HCT116 (cell line): ENCODE results near the gene CWC27. TPM values are rescaled to one million over a fixed set of nuclear protein-coding genes. Genes with fewer than 3 reads are reported as not detected.

ENCODE experiments used
- ATAC-seq: fragments of 200-7000 bp; cut with Tn5 transposase; 2 replicates; pipeline ENCODE4 v1.9.1; 2020; ENCODE audit warnings: mild to moderate bottlenecking, moderate library complexity
- BruUV-seq: library from RNA; stranded (reverse); fragments of 400-500 nt; replicated peaks from 2 replicates; lab custom pipeline; 2021; lab: Mats Ljungman, UMichigan
- CTCF ChIA-PET: fragments of 300-600 bp; sonication (Branson Sonifier 250); formaldehyde crosslinking; loops from one replicate; lab custom pipeline; 2021; ENCODE audit warnings: antibody characterized with exemption; lab: Charles Lee
- POLR2A ChIA-PET: fragments of 300-600, 350-600 bp; sonication (Branson Sonifier 250); formaldehyde crosslinking; loops from one replicate; lab custom pipeline; 2021; ENCODE audit warnings: antibody characterized with exemption; lab: Charles Lee
- RAD21 ChIA-PET, 2 experiments: fragments of 300-600 bp; sonication (Branson Sonifier 250); formaldehyde crosslinking; loops; one replicate each; lab custom pipeline; 2023; ENCODE audit warnings: low total read pairs in 2 of 2; ENCODE audit not compliant: uncharacterized antibody in 2 of 2, unreplicated experiment in 2 of 2, low non-redundant PET in 1 of 2; lab: Charles Lee
- DNase-seq: peaks from one replicate; pipeline ENCODE4 v3.0.0-alpha.2; 2010; ENCODE audit warnings: low read depth, low spot score
- H2AFZ ChIP-seq: fragments of 200-600 bp; shearing (Covaris generic), sonication (generic); 2 replicates; pipeline ENCODE4 v1.6.1; 2017; ENCODE audit warnings: low read depth, mixed run types, mixed read lengths, antibody characterized with exemption, low read length; ENCODE audit not compliant: poor library complexity, severe bottlenecking
- H3K27ac ChIP-seq: 2 replicates; pipeline ENCODE4 v1.5.1; 2012; ENCODE audit warnings: low read depth, low read length
- H3K27me3 ChIP-seq: fragments of 200-600 bp; sonication (generic); 2 replicates; pipeline ENCODE4 v1.6.1; 2016; ENCODE audit warnings: mixed run types, low read length, mixed read lengths; ENCODE audit not compliant: insufficient read depth
- H3K36me3 ChIP-seq, 2 experiments: fragments of 200-500 bp in 1 of 2; fragments of 200-600 bp in 1 of 2; sonication (Bioruptor generic) in 1 of 2; sonication (generic) in 1 of 2; 2 replicates each; pipeline versions ENCODE4 v1.5.1 to v1.6.1; 2014 to 2016; ENCODE audit warnings: low read length in 2 of 2, inconsistent platforms in 1 of 2, mixed read lengths in 1 of 2, mixed run types in 1 of 2; ENCODE audit not compliant: insufficient read depth in 2 of 2, control insufficient read depth in 1 of 2
- H3K4me1 ChIP-seq, 2 experiments: fragments of 200-600 bp in 1 of 2; sonication (generic) in 1 of 2; 2 replicates each; pipeline versions ENCODE4 v1.5.1 to v1.6.1; 2012 to 2017; ENCODE audit warnings: low read length in 2 of 2, inconsistent platforms in 1 of 2, mild to moderate bottlenecking in 1 of 2, mixed read lengths in 1 of 2, mixed run types in 1 of 2, moderate library complexity in 1 of 2; ENCODE audit not compliant: insufficient read depth in 2 of 2, control insufficient read depth in 1 of 2
- H3K4me2 ChIP-seq: fragments of 200-600 bp; sonication (generic); 2 replicates; pipeline ENCODE4 v1.6.1; 2017; ENCODE audit warnings: mixed run types, low read length, mixed read lengths
- H3K4me3 ChIP-seq, 2 experiments: fragments of 200-600 bp in 1 of 2; sonication (generic) in 1 of 2; replicated peaks in 1 of 2; 2 replicates each; pipeline ENCODE4 v1.5.1; 2011 to 2016; ENCODE audit warnings: low read length in 2 of 2, control low read depth in 1 of 2, low read depth in 1 of 2, mild to moderate bottlenecking in 1 of 2, mixed read lengths in 1 of 2, mixed run types in 1 of 2
- H3K79me2 ChIP-seq: fragments of 200-600 bp; sonication (generic); 2 replicates; pipeline ENCODE4 v1.6.1; 2017; ENCODE audit warnings: mild to moderate bottlenecking, mixed run types, low read length, moderate library complexity, mixed read lengths; ENCODE audit not compliant: insufficient read depth
- H3K9ac ChIP-seq: fragments of 200-600 bp; sonication (generic); 2 replicates; pipeline ENCODE4 v1.6.1; 2016; ENCODE audit warnings: low read length, mixed read lengths
- H3K9me2 ChIP-seq: fragments of 200-600 bp; sonication (generic), shearing (Covaris generic); 2 replicates; pipeline ENCODE4 v1.6.1; 2017; ENCODE audit warnings: mixed run types, mild to moderate bottlenecking, moderate library complexity; ENCODE audit not compliant: insufficient read depth
- H3K9me3 ChIP-seq, 2 experiments: fragments of 200-500 bp in 1 of 2; fragments of 200-600 bp in 1 of 2; sonication (Bioruptor generic) in 1 of 2; sonication (generic) in 1 of 2; 2 replicates each; pipeline ENCODE4 v1.6.1; 2014 to 2017; ENCODE audit warnings: low read length in 2 of 2, mixed read lengths in 2 of 2, inconsistent platforms in 1 of 2, low read depth in 1 of 2, mild to moderate bottlenecking in 1 of 2, mixed run types in 1 of 2, moderate library complexity in 1 of 2; ENCODE audit not compliant: control insufficient read depth in 1 of 2, insufficient read depth in 1 of 2
- H4K20me1 ChIP-seq: fragments of 200-600 bp; sonication (generic), shearing (Covaris generic); 2 replicates; pipeline ENCODE4 v1.6.1; 2017; ENCODE audit warnings: mixed run types, mild to moderate bottlenecking, moderate library complexity; ENCODE audit not compliant: insufficient read depth
- RAD21 ChIP-seq: IDR thresholded peaks from 2 replicates; pipeline ENCODE4 v1.6.1; 2012; ENCODE audit warnings: low read depth, mild to moderate bottlenecking
- SRF ChIP-seq: IDR thresholded peaks from 2 replicates; pipeline ENCODE4 v1.6.1; 2012; ENCODE audit warnings: low read depth
- ZFX ChIP-seq: fragments of 450-650 bp; IDR thresholded peaks from 2 replicates; pipeline ENCODE4 v1.6.1; 2017
- intact Hi-C: fragments of 100-400 bp; cut with micrococcal nuclease; formaldehyde crosslinking; loops from 2 replicates; pipeline ENCODE4 v1.10.0; 2022
- total RNA-seq: library from RNA; stranded (reverse); gene quantifications from one replicate; pipeline ENCODE4 v1.2.1, GENCODE V29; 2021; ENCODE audit not compliant: unreplicated experiment
- TF ChIP-seq, protein P1 (sequence below): IDR thresholded peaks from 2 replicates; pipeline ENCODE4 v1.6.1; 2011; ENCODE audit warnings: mild to moderate bottlenecking, low read length, moderate library complexity; ENCODE audit not compliant: insufficient replicate concordance; ENCODE audit errors: extremely low read depth
- TF ChIP-seq, protein P2 (sequence below): IDR thresholded peaks from 2 replicates; pipeline ENCODE4 v1.6.1; 2012
- TF ChIP-seq, protein P3 (sequence below): IDR thresholded peaks from 2 replicates; pipeline ENCODE4 v1.6.1; 2012; ENCODE audit warnings: low read depth

Gene CWC27
- total RNA-seq, 1 experiment from 2014 or later, result 29.1 TPM

DNA sequence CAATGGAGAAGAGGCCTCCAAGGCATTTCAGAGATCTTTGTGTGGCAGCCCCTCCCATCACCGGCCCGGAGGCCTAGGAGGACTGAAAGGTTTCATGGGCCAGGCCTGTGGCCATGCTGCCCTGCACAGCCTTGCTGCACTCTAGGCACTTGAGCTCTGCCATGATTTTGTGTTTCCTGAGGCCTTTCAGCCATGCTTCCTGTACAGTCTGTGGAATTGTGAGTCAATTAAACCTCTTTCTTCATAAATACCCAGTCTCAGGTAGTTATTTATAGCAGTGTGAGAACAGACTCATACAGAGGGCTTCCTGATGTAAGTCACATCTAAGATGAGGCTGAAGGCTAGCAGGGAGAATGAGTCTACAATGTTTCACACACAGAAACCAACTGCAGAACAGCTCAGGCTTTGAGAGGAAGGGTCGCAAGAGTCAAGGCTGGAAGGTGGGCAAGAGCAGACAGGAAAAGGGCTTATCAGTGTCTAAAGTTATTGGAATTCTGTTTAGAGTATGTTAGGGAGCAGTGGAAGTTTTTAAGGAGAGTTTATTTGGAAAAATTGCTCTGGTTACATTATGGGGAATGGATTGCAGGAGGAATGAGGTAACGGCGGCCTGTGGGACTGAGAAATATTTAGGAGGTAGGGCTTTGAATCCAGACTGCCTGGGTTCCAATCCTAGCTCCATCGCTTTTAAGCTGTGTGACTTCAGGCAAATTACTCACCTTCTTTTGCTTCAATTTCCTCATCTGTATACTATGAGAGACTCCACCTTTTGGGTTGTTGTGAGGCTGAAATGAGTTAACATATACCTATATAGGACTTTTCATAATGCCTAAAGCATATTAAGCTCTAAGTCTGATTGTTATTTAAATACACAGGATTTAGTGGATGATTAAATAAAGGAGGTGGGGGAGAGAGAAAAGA is 291.2 kb downstream of the CWC27 start:
- no peaks in the 10 kb centered on the region for H3K27me3 ChIP-seq
- no peak overlapping the region for H2AFZ ChIP-seq
- no peaks in the 10 kb centered on the region for H3K36me3 ChIP-seq
- H4K20me1 ChIP-seq, result no peaks in the 10 kb centered on the region
- H3K79me2 ChIP-seq, result no peaks in the 10 kb centered on the region
- H3K9ac ChIP-seq, result no peak overlapping the region
- H3K27ac ChIP-seq, result no peak overlapping the region
- H3K9me3 ChIP-seq, result no peaks in the 10 kb centered on the region
- CTCF ChIA-PET, result no interaction called here
- intact Hi-C loops, result no loop called here
- RAD21 ChIA-PET, result no interaction called here
- ATAC-seq (no peak), DNase-seq (no peak)
- BruUV-seq, result no TSS peak
- TF ChIP-seq, protein P1, sequence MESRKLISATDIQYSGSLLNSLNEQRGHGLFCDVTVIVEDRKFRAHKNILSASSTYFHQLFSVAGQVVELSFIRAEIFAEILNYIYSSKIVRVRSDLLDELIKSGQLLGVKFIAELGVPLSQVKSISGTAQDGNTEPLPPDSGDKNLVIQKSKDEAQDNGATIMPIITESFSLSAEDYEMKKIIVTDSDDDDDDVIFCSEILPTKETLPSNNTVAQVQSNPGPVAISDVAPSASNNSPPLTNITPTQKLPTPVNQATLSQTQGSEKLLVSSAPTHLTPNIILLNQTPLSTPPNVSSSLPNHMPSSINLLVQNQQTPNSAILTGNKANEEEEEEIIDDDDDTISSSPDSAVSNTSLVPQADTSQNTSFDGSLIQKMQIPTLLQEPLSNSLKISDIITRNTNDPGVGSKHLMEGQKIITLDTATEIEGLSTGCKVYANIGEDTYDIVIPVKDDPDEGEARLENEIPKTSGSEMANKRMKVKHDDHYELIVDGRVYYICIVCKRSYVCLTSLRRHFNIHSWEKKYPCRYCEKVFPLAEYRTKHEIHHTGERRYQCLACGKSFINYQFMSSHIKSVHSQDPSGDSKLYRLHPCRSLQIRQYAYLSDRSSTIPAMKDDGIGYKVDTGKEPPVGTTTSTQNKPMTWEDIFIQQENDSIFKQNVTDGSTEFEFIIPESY, result no peak
- POLR2A ChIA-PET, result interaction anchor here (0.9 kb wide), 1 partner anchor 25 kb away, joined by 3 read pairs; no protein-coding TSS in a partner anchor
- no peak overlapping the region for H3K4me2 ChIP-seq
- no peak overlapping the region for H3K4me3 ChIP-seq
- no peaks in the 10 kb centered on the region for H3K4me1 ChIP-seq
- no peaks in the 10 kb centered on the region for H3K9me2 ChIP-seq

DNA sequence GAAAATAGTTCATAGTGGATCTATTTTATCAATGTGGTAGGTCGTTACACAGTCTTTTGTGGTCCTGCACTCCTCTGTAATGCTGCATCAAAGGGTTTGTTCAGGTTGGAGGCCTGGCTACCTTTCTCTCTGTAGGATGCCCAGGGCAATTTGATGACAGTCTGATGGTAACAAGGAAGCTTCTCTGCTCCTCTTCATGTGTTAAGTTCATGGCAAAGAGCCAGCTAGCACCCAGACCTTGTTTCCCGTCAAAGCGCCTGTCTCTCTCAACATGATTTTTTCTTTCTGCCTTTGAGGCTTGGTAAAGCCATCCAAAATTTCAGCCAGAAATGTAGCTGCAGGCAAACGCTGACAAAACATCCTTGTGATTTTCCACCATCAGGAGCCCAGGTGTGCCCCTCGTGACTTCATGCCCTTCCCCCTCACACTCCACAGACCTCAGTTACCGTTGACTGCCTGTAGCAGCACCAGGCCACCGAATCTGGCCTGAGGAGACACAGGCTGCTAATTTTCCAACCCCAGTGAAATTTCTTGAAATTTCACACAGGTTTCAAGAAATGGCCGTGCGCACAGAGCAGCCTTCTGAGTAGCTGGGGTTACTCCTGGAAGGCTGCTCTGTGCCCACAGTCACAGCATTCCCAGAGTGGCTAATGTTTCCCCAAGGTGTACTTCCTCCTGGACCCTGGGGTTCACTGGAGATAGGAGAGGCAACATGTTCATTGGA is 292.7 kb downstream of the CWC27 start:
- Histone ChIP-seq H3K9me3 (no peaks in the 10 kb centered on the region), H3K9me2 (no peaks in the 10 kb centered on the region), H3K27ac (no peak overlapping the region), H4K20me1 (no peaks in the 10 kb centered on the region), H3K4me1 (no peaks in the 10 kb centered on the region), H3K4me2 (no peak overlapping the region), H2AFZ (no peak overlapping the region), H3K79me2 (no peaks in the 10 kb centered on the region), H3K27me3 (no peaks in the 10 kb centered on the region), H3K36me3 (no peaks in the 10 kb centered on the region), H3K4me3 (no peak overlapping the region), H3K9ac (no peak overlapping the region)
- BruUV-seq, result no TSS peak
- no peak for TF ChIP-seq SRF
- TF ChIP-seq, protein P2, sequence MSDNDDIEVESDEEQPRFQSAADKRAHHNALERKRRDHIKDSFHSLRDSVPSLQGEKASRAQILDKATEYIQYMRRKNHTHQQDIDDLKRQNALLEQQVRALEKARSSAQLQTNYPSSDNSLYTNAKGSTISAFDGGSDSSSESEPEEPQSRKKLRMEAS, result no peak
- TF ChIP-seq, protein P3, sequence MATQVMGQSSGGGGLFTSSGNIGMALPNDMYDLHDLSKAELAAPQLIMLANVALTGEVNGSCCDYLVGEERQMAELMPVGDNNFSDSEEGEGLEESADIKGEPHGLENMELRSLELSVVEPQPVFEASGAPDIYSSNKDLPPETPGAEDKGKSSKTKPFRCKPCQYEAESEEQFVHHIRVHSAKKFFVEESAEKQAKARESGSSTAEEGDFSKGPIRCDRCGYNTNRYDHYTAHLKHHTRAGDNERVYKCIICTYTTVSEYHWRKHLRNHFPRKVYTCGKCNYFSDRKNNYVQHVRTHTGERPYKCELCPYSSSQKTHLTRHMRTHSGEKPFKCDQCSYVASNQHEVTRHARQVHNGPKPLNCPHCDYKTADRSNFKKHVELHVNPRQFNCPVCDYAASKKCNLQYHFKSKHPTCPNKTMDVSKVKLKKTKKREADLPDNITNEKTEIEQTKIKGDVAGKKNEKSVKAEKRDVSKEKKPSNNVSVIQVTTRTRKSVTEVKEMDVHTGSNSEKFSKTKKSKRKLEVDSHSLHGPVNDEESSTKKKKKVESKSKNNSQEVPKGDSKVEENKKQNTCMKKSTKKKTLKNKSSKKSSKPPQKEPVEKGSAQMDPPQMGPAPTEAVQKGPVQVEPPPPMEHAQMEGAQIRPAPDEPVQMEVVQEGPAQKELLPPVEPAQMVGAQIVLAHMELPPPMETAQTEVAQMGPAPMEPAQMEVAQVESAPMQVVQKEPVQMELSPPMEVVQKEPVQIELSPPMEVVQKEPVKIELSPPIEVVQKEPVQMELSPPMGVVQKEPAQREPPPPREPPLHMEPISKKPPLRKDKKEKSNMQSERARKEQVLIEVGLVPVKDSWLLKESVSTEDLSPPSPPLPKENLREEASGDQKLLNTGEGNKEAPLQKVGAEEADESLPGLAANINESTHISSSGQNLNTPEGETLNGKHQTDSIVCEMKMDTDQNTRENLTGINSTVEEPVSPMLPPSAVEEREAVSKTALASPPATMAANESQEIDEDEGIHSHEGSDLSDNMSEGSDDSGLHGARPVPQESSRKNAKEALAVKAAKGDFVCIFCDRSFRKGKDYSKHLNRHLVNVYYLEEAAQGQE, result no peak
- TF ChIP-seq RAD21, result no peak
- no peak for TF ChIP-seq ZFX
- RAD21 ChIA-PET, result no interaction called here
- ATAC-seq (no peak), DNase-seq (no peak)
- POLR2A ChIA-PET, result no interaction called here
- intact Hi-C loops, result no loop called here
- CTCF ChIA-PET, result no interaction called here
